ENCODE results near the gene XYLT2. TPM values are rescaled to one million over a fixed set of nuclear protein-coding genes. Genes with fewer than 3 reads are reported as not detected.
"Not testable (repeated sequence)": the region's sequence is repeated elsewhere in the genome, so short reads cannot be mapped to it uniquely, and the experiment has no call there.

The XYLT2 gene
- total and polyA plus RNA-seq, 9 of the 15 experiments (the other 6 are each of a cell fraction or from before 2014, with no cell fraction given) = 0.63 to 9.1 (median 4.3) TPM

DNA sequence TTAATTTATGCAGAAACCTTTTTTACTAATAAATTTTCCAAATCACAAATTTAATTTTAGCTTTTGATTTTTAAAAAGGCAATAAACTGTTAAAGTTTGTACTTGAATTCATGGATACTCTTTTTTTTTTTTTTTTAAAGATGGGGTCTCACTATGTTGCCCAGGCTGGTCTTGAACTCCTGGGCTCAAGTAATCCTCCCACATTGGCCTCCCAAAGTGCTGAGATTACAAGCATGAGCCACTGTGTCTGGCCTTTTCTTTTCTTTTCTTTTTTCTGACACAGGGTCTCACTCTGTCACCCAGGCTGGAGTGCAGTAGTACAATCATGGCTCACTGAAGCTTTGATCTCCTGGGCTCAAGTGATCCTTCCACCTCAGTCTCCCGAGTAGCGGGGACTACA, 29.3 kb upstream of the XYLT2 start:
- POLR2A ChIA-PET = interaction anchor here (1.3 kb wide), 1 partner anchor 116 kb away, joined by 4 read pairs; no protein-coding TSS in a partner anchor
- not testable (repeated sequence) for BruUV-seq (replicated peaks); H3K27ac ChIP-seq (ENCODE audit: extremely low read depth, low read depth, low read length)

DNA sequence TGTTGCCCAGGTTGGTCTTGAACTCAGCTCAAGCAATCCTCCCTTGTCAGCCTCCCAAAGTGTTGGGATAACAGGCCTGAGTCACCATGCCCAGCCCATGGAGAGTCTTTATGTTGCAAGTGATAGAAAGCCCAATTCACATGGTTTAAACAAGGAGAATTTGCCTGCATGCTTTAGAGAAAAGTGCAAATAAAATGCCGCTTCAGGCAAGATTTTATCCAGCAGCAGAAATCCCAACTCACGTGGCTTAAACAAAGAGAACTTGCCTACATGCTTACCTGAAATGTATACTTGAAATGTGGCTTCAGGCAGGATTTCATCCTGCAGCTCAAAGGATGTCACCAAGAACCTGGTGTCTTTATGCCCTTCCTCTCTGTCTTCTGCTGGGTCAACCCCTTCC, 28.8 kb upstream of the XYLT2 start:
- intact Hi-C loops (cut with micrococcal nuclease) = no loop called here
- POLR2A ChIA-PET = interaction anchor here (0.9 to 1.4 kb wide), 3 partner anchors 8 to 116 kb away, joined by 3 to 4 read pairs (median 4); no protein-coding TSS in a partner anchor
- peaks cover 16 to 39% of the 10 kb centered on the region in 2 experiments; a peak in 4 of 5 replicates for H3K27me3 ChIP-seq (ENCODE audit: control insufficient read depth in 2 of 2, insufficient read depth in 2 of 2, low read length in 2 of 2)
- TF ChIP-seq, protein P1, sequence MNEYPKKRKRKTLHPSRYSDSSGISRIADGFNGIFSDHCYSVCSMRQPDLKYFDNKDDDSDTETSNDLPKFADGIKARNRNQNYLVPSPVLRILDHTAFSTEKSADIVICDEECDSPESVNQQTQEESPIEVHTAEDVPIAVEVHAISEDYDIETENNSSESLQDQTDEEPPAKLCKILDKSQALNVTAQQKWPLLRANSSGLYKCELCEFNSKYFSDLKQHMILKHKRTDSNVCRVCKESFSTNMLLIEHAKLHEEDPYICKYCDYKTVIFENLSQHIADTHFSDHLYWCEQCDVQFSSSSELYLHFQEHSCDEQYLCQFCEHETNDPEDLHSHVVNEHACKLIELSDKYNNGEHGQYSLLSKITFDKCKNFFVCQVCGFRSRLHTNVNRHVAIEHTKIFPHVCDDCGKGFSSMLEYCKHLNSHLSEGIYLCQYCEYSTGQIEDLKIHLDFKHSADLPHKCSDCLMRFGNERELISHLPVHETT (CRISPR knock-in tag; conservative IDR thresholded peaks at IDR 0.05 in 1 of 2, IDR thresholded peaks at IDR 0.05 in 1 of 2) = no peak
- no peak for TF ChIP-seq HDGF (IDR thresholded peaks at IDR 0.05)
- no peak for TF ChIP-seq ILF3 (IDR thresholded peaks at IDR 0.05; ENCODE audit: borderline replicate concordance)
- no peak for TF ChIP-seq SUPT5H (IDR thresholded peaks at IDR 0.05)
- TF ChIP-seq, protein P2, sequence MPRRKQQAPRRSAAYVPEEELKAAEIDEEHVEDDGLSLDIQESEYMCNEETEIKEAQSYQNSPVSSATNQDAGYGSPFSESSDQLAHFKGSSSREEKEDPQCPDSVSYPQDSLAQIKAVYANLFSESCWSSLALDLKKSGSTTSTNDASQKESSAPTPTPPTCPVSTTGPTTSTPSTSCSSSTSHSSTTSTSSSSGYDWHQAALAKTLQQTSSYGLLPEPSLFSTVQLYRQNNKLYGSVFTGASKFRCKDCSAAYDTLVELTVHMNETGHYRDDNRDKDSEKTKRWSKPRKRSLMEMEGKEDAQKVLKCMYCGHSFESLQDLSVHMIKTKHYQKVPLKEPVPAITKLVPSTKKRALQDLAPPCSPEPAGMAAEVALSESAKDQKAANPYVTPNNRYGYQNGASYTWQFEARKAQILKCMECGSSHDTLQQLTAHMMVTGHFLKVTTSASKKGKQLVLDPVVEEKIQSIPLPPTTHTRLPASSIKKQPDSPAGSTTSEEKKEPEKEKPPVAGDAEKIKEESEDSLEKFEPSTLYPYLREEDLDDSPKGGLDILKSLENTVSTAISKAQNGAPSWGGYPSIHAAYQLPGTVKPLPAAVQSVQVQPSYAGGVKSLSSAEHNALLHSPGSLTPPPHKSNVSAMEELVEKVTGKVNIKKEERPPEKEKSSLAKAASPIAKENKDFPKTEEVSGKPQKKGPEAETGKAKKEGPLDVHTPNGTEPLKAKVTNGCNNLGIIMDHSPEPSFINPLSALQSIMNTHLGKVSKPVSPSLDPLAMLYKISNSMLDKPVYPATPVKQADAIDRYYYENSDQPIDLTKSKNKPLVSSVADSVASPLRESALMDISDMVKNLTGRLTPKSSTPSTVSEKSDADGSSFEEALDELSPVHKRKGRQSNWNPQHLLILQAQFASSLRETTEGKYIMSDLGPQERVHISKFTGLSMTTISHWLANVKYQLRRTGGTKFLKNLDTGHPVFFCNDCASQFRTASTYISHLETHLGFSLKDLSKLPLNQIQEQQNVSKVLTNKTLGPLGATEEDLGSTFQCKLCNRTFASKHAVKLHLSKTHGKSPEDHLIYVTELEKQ (CRISPR knock-in tag; IDR thresholded peaks at IDR 0.05) = no peak
- no peak for TF ChIP-seq U2AF2 (optimal IDR thresholded peaks at IDR 0.05; ENCODE audit: low read depth, low read length)
- no peak for TF ChIP-seq SMARCC2 (IDR thresholded peaks at IDR 0.05; ENCODE audit: low read depth)
- no peak for TF ChIP-seq RBM22 (IDR thresholded peaks at IDR 0.05; ENCODE audit: low read depth, low read length, poor library complexity, severe bottlenecking)
- TF ChIP-seq ZZZ3 (IDR thresholded peaks at IDR 0.05) = no peak
- no peak for TF ChIP-seq MECOM (CRISPR knock-in tag; IDR thresholded peaks at IDR 0.05)
- no peak for TF ChIP-seq ZNF316 (IDR thresholded peaks at IDR 0.05)
- TF ChIP-seq ZNF263 (CRISPR knock-in tag; IDR thresholded peaks at IDR 0.05; ENCODE audit: borderline replicate concordance) = no peak

More for the DNA sequence above, 29.3 kb upstream of the XYLT2 start:
- H3K27me3 ChIP-seq (ENCODE audit: control insufficient read depth in 2 of 2, insufficient read depth in 2 of 2, low read length in 2 of 2) = peaks cover 16 to 41% of the 10 kb centered on the region in 2 experiments; a peak in 4 of 5 replicates
- H3K79me2 ChIP-seq (ENCODE audit: control insufficient read depth, insufficient read depth, low read length); CTCF ChIA-PET (ENCODE audit: low intra/inter-chr PET ratio); H3K9me3 ChIP-seq (replicated peaks; ENCODE audit: control insufficient read depth, insufficient read depth, low read depth, low read length); H3K9me1 ChIP-seq (ENCODE audit: control insufficient read depth, insufficient read depth, low read length); in situ Hi-C loops (cut with MboI); H3K36me3 ChIP-seq (ENCODE audit: control insufficient read depth, insufficient read depth, low read length); H3K4me2 ChIP-seq (ENCODE audit: insufficient read depth, low read length); DNase-seq (ENCODE audit: extremely low read depth in 1 of 4, low spot score in 3 of 4); FAIRE-seq; H3K4me1 ChIP-seq (replicated peaks in 1 of 2; ENCODE audit: control insufficient read depth in 2 of 2, insufficient read depth in 2 of 2, low read length in 2 of 2); intact Hi-C loops (cut with micrococcal nuclease); H3K9ac ChIP-seq (ENCODE audit: insufficient read depth in 1 of 2, low read depth in 2 of 2, low read length in 2 of 2); ATAC-seq; H3K4me3 ChIP-seq; H2AFZ ChIP-seq (ENCODE audit: low read depth, low read length); H4K20me1 ChIP-seq (replicated peaks; ENCODE audit: control insufficient read depth, insufficient read depth, low read length): not testable (repeated sequence)
- TF ChIP-seq ZNF121 (CRISPR knock-in tag; conservative IDR thresholded peaks at IDR 0.05) = peak; percentile 73
- WGBS (ENCODE audit: insufficient coverage, low coverage, missing lambda C conversion rate) = 20% methylated on average over 2 of the region's 2 CpGs

More for the DNA sequence above, 28.8 kb upstream of the XYLT2 start:
- H3K4me1 ChIP-seq (replicated peaks in 1 of 2; ENCODE audit: control insufficient read depth in 2 of 2, insufficient read depth in 2 of 2, low read length in 2 of 2) = no peaks in the 10 kb centered on the region; a peak in 1 of 5 replicates
- H3K4me2 ChIP-seq (ENCODE audit: insufficient read depth, low read length) = no peak overlapping the region
- FAIRE-seq = no peak
- H3K9me1 ChIP-seq (ENCODE audit: control insufficient read depth, insufficient read depth, low read length) = no peaks in the 10 kb centered on the region
- no peak overlapping the region for H3K27ac ChIP-seq (ENCODE audit: extremely low read depth, low read depth, low read length)
- no peaks in the 10 kb centered on the region for H4K20me1 ChIP-seq (replicated peaks; ENCODE audit: control insufficient read depth, insufficient read depth, low read length)
- H3K79me2 ChIP-seq (ENCODE audit: control insufficient read depth, insufficient read depth, low read length) = no peaks in the 10 kb centered on the region
- no peak overlapping the region for H3K9ac ChIP-seq (ENCODE audit: insufficient read depth in 1 of 2, low read depth in 2 of 2, low read length in 2 of 2)
- BruUV-seq (replicated peaks) = no TSS peak
- H3K36me3 ChIP-seq (ENCODE audit: control insufficient read depth, insufficient read depth, low read length) = no peaks in the 10 kb centered on the region
- no peak overlapping the region for H2AFZ ChIP-seq (ENCODE audit: low read depth, low read length)
- 34% methylated on average over 2 of the region's 2 CpGs for WGBS (ENCODE audit: insufficient coverage, low coverage, missing lambda C conversion rate)
- no peak overlapping the region for H3K4me3 ChIP-seq
- no peak for DNase-seq (ENCODE audit: extremely low read depth in 1 of 4, low spot score in 3 of 4)
- no peaks in the 10 kb centered on the region for H3K9me3 ChIP-seq (replicated peaks; ENCODE audit: control insufficient read depth, insufficient read depth, low read depth, low read length)
- no peak for ATAC-seq
- in situ Hi-C loops (cut with MboI) = no loop called here
- CTCF ChIA-PET (ENCODE audit: low intra/inter-chr PET ratio) = no interaction called here

All from K562 (cell line).